Activated T-cell treated with anti-CD3 and anti-CD28 coated beads, Interleukin-2, amount 50 U/mL, for 72 hours (primary cell): ENCODE measurements around the gene ADCYAP1R1. TPM values are rescaled to one million over a fixed set of nuclear protein-coding genes. Genes with fewer than 3 reads are reported as not detected.

Experiments
- ATAC-seq, 2 donors: fragments of 150-1000 bp; cut with Tn5 transposase; replicated peaks in 1 of 2; 2 replicates each; pipeline ENCODE4 v1.10.0; 2021; ENCODE audit warnings: moderate library complexity in 2 of 2, mild to moderate bottlenecking in 1 of 2
- DNase-seq, 2 donors: peaks; one replicate each; pipeline ENCODE4 v3.0.0; 2021 to 2022; ENCODE audit warnings: mixed read lengths in 1 of 2
- H3K27ac Mint-ChIP-seq: one replicate; pipeline ENCODE4 v1.8.0; 2022; ENCODE audit warnings: mild to moderate bottlenecking, moderate library complexity, mixed read lengths
- H3K27me3 Mint-ChIP-seq: one replicate; pipeline ENCODE4 v1.8.0; 2022; ENCODE audit warnings: low read depth, mixed read lengths
- H3K36me3 Mint-ChIP-seq, 2 donors: one replicate each; pipeline ENCODE4 v1.8.0; 2022; ENCODE audit warnings: mixed read lengths in 2 of 2, mild to moderate bottlenecking in 1 of 2; ENCODE audit not compliant: insufficient read depth in 2 of 2
- H3K4me1 Mint-ChIP-seq: one replicate; pipeline ENCODE4 v1.8.0; 2022; ENCODE audit warnings: low read depth, mixed read lengths
- H3K4me3 Mint-ChIP-seq, 2 donors: one replicate each; pipeline ENCODE4 v1.8.0; 2022; ENCODE audit warnings: mild to moderate bottlenecking in 2 of 2, mixed read lengths in 2 of 2, moderate library complexity in 2 of 2
- H3K9me3 Mint-ChIP-seq, 2 donors: one replicate each; pipeline ENCODE4 v1.8.0; 2022; ENCODE audit warnings: mixed read lengths in 2 of 2
- total RNA-seq, 2 donors: library from RNA; stranded (reverse); gene quantifications; one replicate each; pipeline ENCODE4 v1.2.3, GENCODE V29; 2022

Gene ADCYAP1R1
- total RNA-seq, 2 donors from 2014 or later: 0.12 TPM; not detected in 1

DNA sequence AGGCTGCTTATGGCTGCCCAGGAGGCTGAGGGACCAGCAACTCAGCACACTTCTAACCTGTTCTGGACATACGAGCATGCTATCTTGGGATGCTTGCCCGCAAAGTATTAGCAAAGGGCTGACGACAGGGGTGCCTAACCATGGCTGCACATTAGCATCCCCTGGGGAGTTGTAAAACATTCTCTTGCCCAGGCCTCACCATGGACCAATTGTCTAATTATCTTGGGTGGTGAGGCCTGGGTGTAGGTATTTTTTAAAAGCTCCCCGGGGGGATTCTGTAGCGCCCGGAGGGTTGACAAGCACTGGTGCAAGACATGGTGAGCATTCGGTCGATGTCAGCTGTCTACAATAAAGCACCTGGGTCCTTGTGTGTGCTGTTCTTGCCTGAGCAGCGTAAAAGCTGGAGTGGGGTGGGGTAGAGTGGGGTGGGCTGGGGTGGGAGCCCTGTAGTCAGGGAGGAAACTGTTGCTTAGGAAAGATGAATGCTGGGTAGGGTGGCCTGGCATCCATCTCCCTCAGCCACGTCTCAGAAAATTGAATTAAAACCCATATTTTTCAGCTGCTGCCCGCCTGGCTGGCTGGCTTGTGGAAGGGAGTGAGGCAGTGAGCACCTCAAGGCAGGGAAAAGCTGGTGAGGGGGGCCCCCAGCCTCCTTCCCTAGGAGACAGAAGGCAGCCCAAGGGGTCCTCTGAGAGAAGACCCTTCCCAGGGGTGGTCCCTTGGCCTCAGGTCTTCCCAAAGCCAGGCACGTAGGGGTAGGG is 2.9 kb upstream of the ADCYAP1R1 start:
- Mint-ChIP-seq H3K4me3 (no peak overlapping the region), H3K27ac (no peak overlapping the region), H3K36me3 (no peaks in the 10 kb centered on the region), H3K9me3 (no peaks in the 10 kb centered on the region), H3K4me1 (no peaks in the 10 kb centered on the region), H3K27me3 (peaks cover 31% of the 10 kb centered on the region)
- no peak for ATAC-seq
- no peak for DNase-seq

DNA sequence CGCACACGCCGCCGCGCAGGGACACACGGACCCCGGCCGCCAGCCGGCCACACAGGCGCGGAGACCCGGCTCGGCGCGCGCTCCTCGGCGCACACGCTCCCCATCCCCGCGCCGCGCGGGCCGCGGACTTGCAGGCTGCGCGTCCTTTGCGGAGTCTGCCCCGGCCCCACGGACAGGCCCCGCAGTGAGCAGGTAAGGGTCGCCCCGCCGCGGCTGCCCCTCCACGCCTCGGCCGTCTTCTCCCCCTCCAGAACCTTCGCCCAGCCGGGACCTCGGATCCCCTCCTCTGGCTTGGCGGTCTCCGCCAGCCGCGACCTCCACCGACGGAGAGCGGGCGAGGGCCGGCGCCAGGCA is 356 bp downstream of the ADCYAP1R1 start:
- H3K36me3 Mint-ChIP-seq: no peaks in the 10 kb centered on the region
- ATAC-seq (no peak), DNase-seq (no peak)
- H3K27me3 Mint-ChIP-seq: peaks cover 40% of the 10 kb centered on the region
- no peak overlapping the region for H3K27ac Mint-ChIP-seq
- no peaks in the 10 kb centered on the region for H3K9me3 Mint-ChIP-seq
- no peaks in the 10 kb centered on the region for H3K4me1 Mint-ChIP-seq
- H3K4me3 Mint-ChIP-seq: peak overlapping the region in 1 of 2 donors; percentile 43

DNA sequence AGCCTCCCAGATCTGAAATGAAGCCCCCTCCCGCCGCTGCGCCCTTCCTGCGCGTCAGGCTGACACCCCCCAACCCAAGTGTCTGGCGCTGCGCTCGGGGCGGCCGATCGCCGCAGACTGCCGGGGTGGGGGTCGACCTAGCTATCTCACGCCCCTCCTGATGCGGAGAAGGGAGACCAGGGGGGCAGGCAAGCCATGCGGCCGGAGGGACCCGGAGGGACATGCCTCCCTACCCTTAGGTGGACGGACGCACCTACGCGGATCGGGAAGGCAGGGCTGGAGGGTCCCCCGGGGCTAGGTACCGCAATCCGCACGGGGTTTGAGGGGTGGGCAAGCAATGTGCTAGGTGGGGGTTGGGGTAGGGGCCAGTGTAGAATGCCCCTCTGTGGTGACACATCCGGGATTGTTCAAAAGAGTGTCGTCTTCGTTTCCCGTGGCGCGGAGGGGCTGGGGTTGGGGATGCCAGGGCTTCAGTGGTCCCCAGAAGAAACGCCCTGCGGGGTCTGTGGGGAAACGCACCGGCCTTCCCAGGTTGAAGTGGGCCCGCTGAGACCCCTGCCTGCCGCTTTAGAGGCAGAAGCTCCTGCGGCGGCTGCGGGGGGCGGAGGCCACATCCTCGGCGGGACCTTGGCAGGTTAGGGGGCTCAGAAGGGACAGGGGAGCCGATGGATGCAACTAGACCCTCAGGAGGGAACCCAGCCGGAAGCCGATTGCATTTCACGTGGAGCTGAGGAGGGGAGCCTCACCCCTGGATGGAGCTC is 913 bp downstream of the ADCYAP1R1 start:
- DNase-seq (no peak), ATAC-seq (no peak)
- Mint-ChIP-seq H3K27me3 (peaks cover 40% of the 10 kb centered on the region), H3K27ac (no peak overlapping the region), H3K9me3 (no peaks in the 10 kb centered on the region), H3K4me3 (peak overlapping the region in 1 of 2 donors; percentile 43), H3K36me3 (no peaks in the 10 kb centered on the region), H3K4me1 (no peaks in the 10 kb centered on the region)

DNA sequence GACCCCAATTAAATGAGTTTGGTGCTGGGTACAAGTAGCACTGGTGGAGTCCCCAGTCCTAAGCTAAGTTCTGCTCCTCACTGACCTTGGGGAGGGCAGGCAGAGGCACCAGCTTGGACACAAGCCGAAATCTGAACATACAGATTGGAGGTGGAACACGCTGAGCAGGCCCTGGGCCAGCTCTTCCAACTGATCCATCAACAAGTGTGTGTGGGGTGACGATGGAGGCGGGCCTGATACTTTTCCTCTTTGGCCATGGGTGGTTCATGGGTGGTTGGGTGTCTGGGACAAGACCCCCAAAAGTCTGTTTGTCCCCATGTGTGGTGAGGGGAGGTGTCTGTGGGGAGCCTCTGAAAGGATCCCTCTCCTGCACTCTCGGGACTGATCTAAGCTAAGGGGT is 1.9 kb downstream of the ADCYAP1R1 start:
- no peak overlapping the region for H3K4me3 Mint-ChIP-seq
- no peak overlapping the region for H3K27ac Mint-ChIP-seq
- no peaks in the 10 kb centered on the region for H3K9me3 Mint-ChIP-seq
- DNase-seq: no peak
- H3K4me1 Mint-ChIP-seq: no peaks in the 10 kb centered on the region
- H3K27me3 Mint-ChIP-seq: peaks cover 40% of the 10 kb centered on the region
- no peaks in the 10 kb centered on the region for H3K36me3 Mint-ChIP-seq
- ATAC-seq: no peak

DNA sequence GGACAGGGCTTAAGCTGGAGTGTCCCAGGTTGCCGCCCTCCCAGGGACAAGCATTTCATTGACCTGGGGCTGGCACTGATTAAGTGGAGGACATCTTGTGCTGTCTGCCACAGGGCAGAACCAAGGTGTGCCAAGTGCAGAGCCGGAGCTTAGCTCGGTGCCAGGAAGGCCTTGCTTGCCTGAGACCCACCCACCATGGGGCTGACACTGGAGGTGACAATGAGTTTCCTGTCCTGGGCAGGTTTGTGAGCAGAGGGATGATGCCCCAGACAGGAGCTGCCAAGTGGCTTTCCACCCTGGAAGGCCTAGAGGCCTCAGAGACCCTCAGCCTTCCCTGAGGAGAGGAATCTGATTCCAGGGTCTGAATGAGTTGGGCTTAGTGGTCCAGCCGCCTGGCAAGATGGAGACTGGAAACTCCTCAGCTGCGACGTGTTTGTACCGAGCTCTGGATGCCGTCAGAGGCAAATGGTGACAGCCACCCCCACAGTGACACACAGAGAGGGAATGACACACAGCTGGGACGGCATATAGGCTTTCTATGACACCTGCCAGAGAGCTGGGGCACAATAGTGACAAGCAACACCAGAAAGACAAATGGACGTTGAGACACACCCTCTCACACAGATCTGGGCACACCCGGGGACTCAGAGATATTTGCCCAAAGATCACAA is 2.6 kb downstream of the ADCYAP1R1 start:
- DNase-seq (no peak), ATAC-seq (no peak)
- Mint-ChIP-seq H3K36me3 (no peaks in the 10 kb centered on the region), H3K27me3 (peaks cover 40% of the 10 kb centered on the region), H3K9me3 (no peaks in the 10 kb centered on the region), H3K4me1 (no peaks in the 10 kb centered on the region), H3K27ac (no peak overlapping the region), H3K4me3 (no peak overlapping the region)

DNA sequence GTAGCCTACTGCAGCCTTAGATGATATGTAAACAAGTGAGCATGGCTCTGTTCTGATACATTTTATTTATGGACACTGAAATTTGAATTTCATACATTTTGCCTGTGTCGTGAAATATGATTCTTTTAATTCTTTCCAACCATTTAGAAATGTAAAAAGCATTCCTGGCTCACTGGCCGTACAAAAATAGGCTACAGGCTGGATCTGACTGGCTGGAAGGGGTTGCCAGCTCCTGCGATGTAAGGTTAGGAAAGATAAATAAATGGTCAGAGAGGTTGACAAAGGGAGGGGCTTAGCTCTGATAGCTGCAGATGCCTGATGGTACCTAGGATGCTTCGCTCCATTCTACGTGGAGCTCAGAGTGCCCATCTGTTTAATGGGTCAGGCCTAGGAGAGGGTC is 3.4 kb downstream of the ADCYAP1R1 start:
- DNase-seq (no peak), ATAC-seq (no peak)
- no peaks in the 10 kb centered on the region for H3K36me3 Mint-ChIP-seq
- no peaks in the 10 kb centered on the region for H3K9me3 Mint-ChIP-seq
- peaks cover 37% of the 10 kb centered on the region for H3K27me3 Mint-ChIP-seq
- H3K4me1 Mint-ChIP-seq: no peaks in the 10 kb centered on the region
- no peak overlapping the region for H3K4me3 Mint-ChIP-seq
- H3K27ac Mint-ChIP-seq: no peak overlapping the region

DNA sequence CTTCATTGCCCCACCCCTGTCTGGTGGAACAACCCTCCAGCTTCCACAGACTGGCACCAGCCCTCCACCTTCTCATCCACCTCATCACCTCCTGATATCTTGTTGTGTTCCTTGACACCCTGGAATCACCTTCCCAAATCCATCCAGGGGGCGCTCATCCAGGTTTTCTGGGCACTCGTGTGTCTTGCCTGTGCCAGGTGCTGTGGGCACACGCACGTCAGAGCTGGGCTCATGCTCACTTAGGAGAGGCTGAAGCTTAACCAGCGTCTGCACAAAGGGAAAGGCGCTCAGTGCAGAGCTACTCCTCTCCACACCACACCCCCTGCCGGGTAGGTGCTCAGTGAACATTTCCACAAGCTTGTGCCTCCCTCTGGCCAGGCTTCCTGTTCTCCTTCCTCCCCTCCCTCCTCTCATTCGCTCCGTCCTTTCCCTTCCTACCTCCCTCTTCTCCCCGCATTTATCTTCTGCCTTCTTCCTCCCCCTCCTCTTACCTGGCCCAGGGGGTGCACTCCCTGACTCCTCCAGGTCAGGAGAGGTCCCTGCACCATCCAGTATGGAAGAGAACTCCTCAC is 4.8 kb downstream of the ADCYAP1R1 start:
- Mint-ChIP-seq H3K4me1 (no peaks in the 10 kb centered on the region), H3K4me3 (no peak overlapping the region), H3K27ac (no peak overlapping the region), H3K27me3 (peaks cover 23% of the 10 kb centered on the region), H3K9me3 (no peaks in the 10 kb centered on the region), H3K36me3 (no peaks in the 10 kb centered on the region)
- ATAC-seq (no peak), DNase-seq (no peak)

DNA sequence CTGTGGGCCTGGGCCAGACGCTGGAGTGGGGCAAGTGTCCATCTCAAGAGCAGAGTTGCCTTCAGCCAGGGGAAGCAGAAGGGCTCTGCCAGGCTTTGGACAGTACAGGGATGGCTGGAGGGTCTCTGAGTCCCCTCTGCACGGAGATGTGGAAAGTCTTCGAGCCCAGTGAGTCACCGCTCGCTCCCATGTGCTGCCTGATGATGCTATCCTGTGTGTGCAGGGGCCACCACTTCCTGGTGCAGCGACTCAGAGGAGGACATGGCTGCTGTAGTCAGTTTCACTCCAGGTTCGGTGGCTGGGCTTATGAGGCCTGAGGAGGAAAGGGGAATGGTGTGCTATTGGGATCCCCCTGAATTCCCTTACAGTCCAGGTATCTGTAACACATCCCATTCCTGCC is 6.0 kb downstream of the ADCYAP1R1 start:
- H3K36me3 Mint-ChIP-seq: no peaks in the 10 kb centered on the region
- no peak overlapping the region for H3K27ac Mint-ChIP-seq
- ATAC-seq (peak; percentile 42 to 52), DNase-seq (no peak)
- H3K4me3 Mint-ChIP-seq: no peak overlapping the region
- H3K4me1 Mint-ChIP-seq: no peaks in the 10 kb centered on the region
- H3K9me3 Mint-ChIP-seq: no peaks in the 10 kb centered on the region
- peaks cover 19% of the 10 kb centered on the region for H3K27me3 Mint-ChIP-seq

DNA sequence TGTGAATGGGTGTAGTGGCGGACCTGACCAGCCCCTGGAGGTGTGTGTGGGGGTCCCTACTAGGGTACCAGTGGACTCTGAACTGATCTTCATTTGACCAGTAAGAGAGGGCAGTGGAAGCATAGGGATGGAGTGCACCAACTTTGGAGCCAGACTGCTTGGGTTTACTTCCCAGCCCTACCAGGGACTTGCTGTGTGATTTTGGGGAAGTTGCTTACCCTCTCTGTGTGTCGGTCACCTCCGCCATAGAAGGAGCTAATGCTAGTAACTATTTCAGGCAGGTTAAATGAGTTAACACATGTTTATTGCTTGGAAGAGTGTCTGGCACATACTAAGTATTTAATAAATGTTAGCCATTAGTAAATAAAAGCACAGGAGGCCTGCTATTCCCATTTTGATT is 6.6 kb downstream of the ADCYAP1R1 start:
- no peaks in the 10 kb centered on the region for H3K36me3 Mint-ChIP-seq
- no peak overlapping the region for H3K27ac Mint-ChIP-seq
- H3K27me3 Mint-ChIP-seq: peaks cover 14% of the 10 kb centered on the region
- DNase-seq: no peak
- no peaks in the 10 kb centered on the region for H3K9me3 Mint-ChIP-seq
- ATAC-seq: no peak
- H3K4me3 Mint-ChIP-seq: no peak overlapping the region
- no peaks in the 10 kb centered on the region for H3K4me1 Mint-ChIP-seq

DNA sequence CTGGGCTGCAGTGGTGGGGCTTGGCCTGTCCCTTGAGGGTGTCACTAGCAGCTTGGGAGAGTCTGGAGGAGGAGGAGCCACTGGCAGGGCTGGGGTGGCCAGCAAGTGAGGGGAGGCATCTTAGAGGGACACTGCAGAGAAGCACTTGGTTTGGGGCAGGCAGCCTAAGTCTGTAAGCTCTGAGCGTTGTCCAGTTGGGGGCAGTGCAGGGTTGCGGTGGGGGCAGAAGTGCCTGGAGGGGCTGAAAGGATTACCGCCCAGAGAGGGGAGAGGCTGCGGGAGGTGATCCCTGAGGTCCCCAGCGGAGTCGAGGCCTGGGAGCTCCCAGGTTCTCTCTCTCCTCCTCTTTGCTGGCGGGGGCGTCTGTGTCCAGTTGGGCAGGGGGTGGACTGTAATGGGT is 7.4 kb downstream of the ADCYAP1R1 start:
- no peak overlapping the region for H3K4me3 Mint-ChIP-seq
- H3K4me1 Mint-ChIP-seq: no peaks in the 10 kb centered on the region
- H3K36me3 Mint-ChIP-seq: no peaks in the 10 kb centered on the region
- no peak for ATAC-seq
- H3K9me3 Mint-ChIP-seq: no peaks in the 10 kb centered on the region
- no peak for DNase-seq
- H3K27me3 Mint-ChIP-seq: peaks cover 7% of the 10 kb centered on the region
- H3K27ac Mint-ChIP-seq: no peak overlapping the region

DNA sequence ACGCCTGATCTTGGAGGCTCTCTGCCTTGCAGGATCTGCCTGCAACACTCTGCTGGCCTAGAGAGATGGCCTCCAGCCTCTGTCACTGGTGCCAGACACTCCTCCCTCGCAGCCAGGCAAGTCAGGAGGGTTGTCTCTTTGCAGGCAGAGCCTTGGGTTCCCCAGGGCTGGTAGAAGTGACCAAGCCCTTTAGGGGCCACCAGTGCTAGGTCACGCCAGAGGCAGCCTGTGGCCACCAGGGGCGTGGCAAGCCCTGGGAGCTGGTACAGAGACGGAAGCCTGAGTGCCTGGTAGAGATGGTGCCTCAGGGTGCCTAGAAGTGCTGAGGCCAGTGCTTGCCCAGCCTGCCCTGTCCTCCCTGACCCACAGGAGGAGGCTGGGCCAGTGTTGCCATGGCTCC is 9.1 kb downstream of the ADCYAP1R1 start:
- no peak overlapping the region for H3K4me3 Mint-ChIP-seq
- DNase-seq: no peak
- H3K27me3 Mint-ChIP-seq: peaks cover 6% of the 10 kb centered on the region
- ATAC-seq: no peak
- H3K27ac Mint-ChIP-seq: no peak overlapping the region
- no peaks in the 10 kb centered on the region for H3K4me1 Mint-ChIP-seq
- H3K36me3 Mint-ChIP-seq: no peaks in the 10 kb centered on the region
- no peaks in the 10 kb centered on the region for H3K9me3 Mint-ChIP-seq

DNA sequence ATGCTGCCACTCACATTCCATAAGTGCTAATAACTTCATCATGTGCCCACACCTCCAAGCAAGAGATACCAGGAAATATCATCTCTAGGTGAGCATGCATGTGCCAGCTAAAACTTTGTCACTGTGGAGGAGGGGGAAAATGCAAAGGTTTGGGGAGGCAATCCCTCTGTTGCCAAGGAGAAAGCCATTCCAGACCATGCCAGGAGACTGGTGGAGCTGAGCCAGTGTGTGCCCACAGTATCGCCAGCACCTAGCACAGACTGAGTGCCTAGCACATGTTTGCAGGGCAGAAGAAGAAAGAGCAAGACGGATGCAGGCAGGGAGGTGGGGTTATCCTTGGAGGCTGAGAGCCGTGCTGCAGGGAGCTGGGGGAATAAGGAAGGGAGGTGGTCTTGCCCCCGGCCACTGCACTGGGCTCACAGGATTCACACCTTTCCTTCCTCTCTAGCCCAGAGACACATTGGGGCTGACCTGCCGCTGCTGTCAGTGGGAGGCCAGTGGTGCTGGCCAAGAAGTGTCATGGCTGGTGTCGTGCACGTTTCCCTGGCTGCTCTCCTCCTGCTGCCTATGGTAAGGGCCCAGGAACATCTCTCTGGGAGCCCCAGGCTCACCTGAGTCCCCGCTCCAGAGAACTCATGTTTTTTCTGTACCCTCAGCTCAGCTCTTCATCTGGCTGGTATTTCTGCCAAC is 10.8 kb downstream of the ADCYAP1R1 start:
- DNase-seq (no peak), ATAC-seq (no peak)
- H3K4me3 Mint-ChIP-seq: no peak overlapping the region

More for the DNA sequence above, 10.8 kb downstream of the ADCYAP1R1 start:
- no peaks in the 10 kb centered on the region for H3K36me3 Mint-ChIP-seq
- no peaks in the 10 kb centered on the region for H3K4me1 Mint-ChIP-seq
- H3K9me3 Mint-ChIP-seq: no peaks in the 10 kb centered on the region
- no peaks in the 10 kb centered on the region for H3K27me3 Mint-ChIP-seq
- H3K27ac Mint-ChIP-seq: no peak overlapping the region
